HS-5 (cell line): ENCODE results near the gene POMC.
"Not testable (repeated sequence)": the region's sequence is repeated elsewhere in the genome, so short reads cannot be mapped to it uniquely, and the experiment has no call there.

Experiments
- DNase-seq: peaks from one replicate; pipeline ENCODE4 v3.0.0-alpha.2; 2012; ENCODE audit warnings: low read depth

The POMC gene

DNA sequence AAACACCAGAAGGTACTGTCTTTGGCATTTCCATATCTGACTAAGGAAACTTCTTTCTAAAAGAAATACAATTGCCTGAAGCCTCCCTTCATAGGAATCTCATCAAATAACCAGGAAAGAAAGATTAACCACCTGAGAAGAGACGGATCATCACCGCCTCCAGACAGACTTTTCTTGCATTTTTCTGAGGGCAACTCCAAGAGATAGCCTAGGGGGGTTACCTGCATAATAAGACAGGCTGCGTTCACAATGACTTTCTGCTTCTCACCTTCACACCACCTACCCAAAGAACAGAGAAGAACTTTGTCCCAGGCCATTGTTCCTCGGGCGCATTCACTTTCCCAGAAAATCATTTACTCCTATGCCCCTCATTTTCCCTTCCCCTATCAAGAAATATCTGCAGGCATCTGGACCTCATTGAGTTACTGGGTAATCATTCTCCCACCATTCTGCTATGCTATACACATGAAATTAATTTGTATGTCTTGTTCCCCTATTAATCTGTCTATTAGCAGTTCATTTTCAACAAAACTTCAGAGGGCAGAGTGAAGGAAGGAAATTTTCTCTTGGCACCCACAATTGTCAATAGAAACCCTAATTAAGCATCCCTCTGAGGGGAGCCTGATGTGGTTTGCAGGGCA lies 8.3 kb upstream of the POMC start:
- no peak for DNase-seq

DNA sequence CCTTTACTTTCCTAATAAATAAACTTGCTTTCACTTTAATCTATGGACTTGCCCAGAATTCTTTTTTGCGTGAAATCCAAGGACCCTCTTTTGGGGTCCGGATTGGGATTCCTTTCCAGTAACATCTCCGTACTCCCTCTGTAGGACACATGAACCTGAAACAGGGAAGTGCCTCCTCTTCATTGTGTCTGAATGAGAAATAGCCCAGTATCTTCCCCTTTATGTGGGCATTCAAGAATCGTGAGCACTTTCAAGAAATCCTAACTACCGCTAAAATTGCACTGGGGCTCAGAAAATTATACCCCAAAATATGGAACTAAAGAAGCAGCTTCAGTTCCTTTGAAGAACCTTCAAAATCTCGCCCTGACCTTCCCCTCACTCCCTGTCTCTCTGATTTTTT lies 7.8 kb upstream of the POMC start:
- DNase-seq, result no peak

DNA sequence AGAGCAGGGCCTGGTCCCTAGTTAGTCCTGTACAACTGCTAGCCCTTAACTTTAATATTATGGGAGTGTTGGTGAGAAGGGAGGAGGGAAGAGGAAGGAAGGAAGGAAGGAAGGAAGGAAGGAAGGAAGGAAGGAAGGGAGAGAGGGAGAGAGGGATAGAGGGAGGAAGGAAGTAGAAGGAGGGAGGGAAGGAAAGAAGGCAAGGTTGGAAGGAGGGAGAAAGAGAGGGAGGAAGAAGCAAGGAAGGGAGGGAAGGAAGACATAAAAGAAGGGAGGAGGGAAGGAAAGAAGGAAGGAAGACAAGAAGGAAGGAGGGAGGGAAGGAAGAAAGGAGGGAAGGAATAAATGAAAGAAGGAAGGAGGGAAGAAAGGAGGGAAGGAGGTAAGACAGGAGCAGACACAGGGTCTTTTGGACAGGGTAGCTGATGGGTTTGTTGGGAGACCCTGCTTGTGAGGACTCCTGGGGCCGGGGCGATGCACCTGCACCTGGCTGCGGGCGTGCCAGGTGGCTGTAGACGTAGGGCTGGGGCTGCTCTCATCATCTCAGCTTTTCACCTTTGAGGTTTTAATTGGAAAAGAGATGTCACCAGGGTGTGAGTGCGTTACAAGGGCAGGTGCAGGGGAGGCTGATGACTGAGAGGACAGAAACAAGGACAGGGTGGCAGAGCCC lies 5.9 kb upstream of the POMC start:
- no peak for DNase-seq

DNA sequence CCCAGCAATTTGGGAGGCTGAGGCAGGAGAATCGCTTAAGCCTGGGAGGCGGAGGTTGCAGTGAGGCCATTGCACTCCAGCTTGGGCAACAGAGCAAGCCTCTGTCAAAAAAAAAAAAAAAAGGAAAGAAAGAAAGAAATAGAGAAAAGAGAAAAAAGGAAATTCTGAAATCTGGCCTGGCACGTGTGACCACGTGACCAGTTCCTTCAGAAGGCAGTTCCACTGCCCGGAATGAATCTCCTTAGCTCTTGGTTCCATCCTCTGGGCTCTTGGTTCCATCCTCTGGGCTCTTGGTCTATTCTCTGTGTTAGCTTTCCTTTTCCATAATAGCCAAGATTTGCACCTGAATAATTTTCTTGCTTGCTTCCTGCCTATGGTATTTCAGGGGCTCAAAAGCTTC lies 5.3 kb upstream of the POMC start:
- no peak for DNase-seq

DNA sequence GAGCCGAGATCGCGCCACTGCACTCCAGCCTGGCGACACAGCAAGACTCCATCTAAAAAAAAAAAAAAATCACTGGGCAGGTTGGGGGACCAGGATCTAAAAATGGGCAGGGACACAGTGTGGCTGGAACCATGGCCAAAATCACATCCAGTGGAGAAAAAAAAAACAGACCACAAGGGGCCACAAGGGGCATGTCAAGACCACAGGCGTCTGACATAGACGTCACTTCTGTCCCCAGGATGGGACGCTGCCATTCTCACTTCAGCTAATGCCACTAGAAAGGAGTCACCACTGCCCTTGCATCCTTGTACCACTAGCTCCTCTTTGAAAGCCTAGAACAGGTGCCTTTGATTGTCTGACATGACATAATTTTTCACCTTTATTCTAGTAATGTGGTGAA lies 2.5 kb upstream of the POMC start:
- no peak for DNase-seq

DNA sequence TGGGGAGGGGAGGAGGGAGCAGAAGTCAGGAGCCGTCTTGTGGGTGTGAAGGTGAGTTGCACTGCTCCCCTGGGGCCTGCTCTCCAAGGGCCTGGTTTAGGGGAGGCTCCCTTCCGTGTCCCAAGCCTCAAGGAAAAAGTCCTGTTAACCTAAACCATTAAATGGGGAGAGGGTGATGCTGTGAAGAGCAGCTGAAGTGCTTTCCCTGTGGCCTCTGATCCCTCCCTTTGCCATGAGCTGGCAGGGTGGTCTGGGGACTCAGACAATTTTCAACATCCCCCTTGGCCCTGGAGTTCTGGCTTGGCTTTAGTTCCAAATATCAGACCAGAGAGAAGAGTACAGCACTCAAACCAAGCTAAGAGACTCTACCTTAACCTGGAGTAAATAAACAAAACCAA lies 692 bp upstream of the POMC start:
- DNase-seq, result no peak

DNA sequence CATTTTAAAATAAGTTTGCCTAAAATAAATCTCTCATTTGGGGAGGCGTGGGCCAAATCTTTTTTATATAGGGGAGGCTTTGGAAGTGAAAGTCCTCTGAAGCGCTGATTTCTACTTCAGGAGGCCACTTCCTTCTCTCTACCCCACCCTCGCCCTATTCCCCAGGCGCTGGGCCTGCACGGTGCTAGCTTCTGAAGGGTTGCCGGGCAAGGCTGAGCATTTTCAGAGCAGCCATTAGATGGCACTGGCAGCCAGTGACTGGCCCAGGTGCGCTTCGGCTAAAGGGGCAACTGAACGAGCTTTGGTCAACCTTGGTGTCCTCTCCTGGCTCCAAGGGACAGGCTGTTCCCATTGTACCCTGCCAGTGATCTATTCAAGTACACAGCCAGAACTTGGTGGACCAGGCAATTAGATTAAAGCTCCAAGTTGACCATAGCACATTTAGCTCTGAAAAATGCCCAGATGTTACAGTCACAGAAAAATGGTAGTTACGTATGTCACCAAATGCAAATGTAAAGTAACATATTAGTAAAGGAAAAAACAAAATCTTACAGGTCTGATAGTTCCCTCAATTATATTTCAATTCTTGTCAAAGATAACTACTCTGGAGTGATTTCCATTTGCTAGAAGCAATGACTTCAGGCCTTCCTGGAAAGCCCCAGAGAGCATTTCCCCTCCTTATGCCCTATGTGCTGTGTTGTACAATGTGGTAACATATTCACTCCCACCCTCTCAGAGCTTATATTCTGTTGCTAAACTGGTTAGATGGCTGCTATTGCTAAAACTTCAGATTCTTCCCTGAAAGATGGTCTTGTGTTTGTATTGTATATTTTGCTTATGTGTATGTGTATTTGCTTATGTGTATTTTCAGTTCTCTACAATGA lies 2.1 kb downstream of the POMC start:
- no peak for DNase-seq

DNA sequence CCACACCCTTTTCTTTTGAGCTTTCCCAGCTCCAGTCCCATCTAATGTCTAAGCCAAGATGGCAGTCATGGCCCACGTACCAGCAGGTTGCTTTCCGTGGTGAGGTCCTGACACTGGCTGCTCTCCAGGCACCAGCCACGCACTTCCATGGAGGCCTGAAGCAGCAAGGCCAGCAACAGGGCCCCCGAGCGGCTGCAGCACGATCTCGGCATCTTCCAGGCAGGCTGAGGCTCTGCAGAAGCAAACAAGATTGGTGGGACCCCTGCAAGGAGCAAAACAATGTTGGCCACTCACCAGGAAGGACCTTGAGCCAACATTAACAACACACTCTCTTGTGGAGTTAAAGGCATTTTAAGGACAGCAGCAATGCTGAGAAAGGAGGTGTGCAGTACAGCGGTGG lies 3.8 kb downstream of the POMC start:
- no peak for DNase-seq

DNA sequence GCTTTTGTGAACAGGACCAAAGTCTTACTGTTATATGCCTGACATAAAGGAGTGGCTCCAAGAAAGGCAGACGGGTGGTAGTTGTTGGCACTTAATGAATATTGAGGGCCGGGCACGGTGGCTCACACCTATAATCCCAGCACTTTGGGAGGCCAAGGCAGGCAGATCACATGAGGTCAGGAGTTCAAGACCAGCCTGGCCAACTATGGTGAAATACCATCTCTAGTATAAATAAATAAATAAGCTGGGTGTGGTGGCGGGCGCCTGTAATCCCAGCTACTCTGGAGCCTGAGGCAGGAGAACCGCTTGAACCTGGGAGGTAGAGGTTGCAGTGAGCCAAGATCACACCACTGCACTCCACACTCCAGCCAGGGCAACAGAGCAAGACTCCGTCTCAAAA lies 6.3 kb downstream of the POMC start:
- not testable (repeated sequence) for DNase-seq

DNA sequence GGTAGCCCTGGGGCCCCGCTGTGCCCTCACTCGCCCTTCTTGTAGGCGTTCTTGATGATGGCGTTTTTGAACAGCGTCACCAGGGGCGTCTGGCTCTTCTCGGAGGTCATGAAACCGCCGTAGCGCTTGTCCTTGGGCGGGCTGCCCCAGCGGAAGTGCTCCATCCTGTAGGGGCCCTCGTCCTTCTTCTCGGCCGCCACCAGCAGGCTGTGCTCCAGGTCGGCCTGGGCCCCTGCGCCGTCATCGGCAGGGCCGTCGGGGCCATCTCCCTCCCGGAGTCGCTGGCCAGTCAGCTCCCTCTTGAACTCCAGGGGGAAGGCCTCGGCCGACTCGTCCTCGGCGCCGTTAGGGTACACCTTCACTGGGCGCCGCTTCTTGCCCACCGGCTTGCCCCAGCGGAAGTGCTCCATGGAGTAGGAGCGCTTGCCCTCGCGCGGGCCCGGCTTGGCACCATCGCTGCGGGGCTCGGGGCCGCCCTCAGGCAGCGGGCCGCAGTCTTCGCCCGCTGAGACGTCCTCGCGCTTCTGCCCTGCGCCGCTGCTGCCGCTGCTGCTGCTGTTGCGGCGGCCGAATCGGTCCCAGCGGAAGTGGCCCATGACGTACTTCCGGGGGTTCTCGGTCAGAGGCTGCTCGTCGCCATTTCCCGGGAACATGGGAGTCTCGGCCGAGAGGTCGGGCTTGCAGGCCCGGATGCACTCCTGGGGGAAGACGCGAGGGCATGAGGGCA lies 7.2 kb downstream of the POMC start:
- DNase-seq, result no peak

DNA sequence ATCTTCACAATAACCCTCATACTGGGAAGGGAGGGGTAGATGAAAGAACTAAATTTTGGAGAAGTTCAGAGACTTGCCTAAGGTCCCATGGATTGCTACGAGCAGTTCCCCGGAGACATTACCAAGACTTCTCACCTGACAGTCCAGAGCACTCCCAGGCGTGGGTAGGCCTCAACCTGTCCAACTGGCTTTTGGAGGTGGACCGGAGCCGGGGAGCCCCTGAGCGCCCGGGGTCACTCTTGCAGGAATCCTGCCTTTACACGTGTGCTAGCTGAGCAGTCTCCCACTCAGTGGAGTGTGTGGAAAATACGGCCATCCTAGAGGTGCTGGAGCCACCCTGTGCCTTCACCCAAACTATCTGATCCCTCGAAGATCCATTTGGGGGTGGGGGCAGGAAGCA lies 8.0 kb downstream of the POMC start:
- DNase-seq, result no peak

DNA sequence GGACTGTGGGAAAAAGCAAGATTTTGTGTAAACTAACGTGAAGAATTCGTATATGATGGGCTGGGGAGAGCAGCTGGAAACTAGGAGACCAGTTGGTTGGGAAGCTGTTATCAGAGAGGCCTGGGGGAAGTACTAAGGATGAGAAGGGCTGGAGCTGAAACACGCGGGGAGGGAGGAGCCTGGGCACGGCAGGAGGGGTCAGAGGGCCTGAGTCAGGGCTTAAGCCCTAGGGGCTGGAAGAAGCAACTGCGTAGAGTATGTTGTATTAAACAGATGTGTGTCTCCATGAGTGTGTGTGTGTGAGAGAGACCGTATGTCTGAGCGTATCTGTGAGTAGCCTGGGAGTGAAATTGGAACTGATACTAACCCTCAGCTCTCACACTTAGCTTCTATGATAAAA lies 8.4 kb downstream of the POMC start:
- DNase-seq, result no peak

DNA sequence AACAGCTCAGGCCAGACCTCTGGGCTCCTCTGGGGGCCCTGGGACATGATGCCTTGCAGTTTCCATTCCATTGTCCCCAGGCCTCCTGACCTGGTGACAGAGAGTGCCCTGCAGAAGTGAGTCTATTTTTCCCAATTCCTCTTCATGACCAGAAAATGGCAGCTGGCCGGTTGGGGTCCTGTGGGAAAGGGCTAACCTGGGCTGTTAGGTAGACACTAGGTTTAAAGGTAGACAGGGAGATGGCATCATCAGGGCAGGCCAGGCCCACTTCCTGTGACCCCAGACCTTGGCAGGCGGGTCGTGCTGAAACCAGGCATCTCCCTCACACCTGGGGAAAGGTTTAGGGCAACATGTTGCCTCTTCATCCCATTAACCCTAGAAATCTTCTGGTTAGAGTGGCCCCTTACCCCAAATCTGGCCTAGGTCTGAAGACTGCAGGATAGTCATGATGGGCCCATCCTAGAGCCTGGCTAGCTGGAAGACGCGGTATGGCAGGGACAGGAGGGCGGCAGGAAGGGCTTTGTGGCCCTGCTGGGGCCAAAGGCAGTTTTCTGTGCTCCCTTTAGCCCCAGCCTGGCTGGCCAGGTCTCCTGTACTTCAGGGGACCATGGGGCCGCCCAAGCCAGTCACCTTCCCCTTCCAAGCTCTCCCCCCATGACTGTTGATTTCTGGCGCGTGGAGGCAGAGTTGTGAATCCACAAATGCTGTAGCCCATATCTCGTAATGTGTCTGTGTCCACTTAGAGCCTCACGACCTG lies 10.1 kb downstream of the POMC start:
- DNase-seq, result no peak

DNA sequence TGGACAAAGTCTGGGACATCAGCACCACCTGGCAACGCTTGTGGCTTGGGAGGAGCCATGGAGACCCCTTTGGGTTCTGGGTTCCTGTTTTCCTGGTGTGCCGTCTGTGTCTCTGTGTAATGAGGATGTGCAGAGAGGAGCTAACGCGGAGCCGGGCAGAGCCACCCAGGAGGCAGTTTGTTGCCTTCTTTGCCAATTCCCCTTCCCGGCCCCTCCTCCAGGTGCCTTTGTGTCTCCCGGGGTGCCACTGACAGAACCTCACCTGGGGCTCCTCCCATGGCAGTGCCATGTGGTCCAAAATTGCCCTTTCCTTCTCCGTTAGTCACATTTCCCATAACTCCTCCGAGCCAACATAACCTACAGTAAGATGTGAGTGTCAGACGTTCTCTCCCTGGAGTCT lies 13.0 kb downstream of the POMC start:
- DNase-seq, result no peak

DNA sequence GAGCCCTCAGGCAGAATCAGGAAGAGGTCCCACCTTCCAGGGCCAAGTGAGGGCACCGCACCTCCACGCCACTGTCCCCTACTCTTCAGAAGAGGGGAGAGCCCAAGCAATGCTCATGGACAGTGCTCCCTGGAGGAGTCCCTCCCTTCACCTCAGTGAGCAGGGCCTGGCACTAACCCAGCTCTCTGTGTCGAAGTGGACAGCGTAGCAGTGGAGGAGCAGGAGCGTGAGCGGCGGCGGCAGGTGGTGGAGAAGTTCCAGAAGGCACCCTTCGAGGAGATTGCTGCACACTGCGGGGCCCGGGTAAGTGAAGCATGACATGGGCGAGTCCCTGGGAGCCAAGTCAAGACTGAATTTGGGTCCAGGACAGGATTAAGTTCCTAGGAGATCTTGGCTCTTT lies 16.7 kb downstream of the POMC start:
- DNase-seq, result no peak

DNA sequence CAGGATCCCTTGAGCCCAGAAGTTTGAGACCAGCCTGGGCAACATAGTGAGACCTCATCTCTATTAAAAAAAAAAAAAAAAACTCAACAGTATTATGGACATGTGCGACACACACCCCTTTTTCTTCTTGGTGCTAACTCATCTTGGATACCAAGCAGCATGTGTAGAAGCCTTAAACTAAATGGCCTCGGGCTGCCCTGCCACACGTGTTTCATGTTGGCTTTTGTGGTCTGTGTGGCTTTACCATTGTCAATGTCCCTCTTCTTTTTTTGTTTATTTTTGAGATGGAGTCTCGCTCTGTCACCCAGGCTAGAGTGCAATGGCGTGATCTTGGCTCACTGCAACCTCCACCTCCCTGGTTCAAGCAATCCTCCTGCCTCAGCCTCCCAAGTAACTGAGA lies 17.4 kb downstream of the POMC start:
- not testable (repeated sequence) for DNase-seq

DNA sequence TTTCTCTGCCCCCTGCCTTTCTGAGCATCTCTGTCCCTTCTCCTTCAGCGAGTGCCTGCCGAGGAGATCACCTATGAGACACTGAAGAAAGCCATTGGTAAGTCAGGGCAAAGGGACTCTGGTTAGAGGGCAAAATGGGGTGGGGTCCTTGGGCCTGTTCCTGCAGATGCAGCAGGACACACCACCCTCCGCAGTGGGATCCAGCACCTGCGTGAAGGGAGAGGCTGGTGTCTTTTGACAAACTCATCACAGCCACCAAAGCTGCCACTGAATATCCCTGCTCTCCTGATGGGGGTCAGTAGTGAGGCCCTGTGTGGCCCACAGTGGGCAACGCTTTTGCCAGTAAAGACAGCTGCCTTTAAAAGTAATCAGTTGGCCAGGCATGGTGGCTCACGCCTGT lies 18.7 kb downstream of the POMC start:
- no peak for DNase-seq

DNA sequence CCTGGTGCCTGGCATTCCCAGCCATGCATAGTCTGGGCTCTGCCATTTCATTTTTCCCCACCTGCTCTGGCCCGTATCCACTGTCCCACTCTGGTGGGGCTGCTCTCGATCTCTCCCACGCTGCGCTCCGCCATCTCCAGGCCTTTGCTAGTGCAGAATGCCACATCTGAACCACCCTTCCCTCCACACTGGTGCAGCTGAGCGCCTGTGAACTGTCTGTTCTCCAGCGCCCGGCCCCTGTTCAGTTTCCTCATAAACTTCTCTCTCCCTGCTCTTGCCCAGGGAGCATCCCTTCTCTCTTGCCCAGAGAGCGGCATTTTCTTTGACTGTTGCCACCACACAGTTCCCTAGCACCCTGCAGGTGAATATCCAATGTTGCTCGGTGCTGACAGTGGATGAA lies 21.5 kb downstream of the POMC start:
- DNase-seq, result no peak

DNA sequence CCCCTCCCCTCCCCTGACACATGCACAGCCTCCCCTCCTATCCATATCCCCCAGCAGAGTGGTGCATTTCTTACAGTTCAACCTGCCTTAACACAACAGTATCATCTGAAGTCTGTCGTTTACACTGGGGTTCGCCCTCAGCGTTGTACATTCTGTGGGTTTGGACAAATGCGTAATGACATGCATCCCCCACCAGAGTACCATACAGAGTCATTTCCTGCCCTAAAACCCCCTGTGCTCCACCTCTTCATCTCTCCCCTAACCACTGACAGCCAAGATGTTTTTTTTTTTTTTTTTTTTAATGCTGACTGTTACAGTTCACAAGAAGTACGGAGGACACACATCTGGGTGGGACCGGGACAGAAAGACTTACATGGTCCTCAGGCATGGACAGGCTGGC lies 22.6 kb downstream of the POMC start:
- no peak for DNase-seq

DNA sequence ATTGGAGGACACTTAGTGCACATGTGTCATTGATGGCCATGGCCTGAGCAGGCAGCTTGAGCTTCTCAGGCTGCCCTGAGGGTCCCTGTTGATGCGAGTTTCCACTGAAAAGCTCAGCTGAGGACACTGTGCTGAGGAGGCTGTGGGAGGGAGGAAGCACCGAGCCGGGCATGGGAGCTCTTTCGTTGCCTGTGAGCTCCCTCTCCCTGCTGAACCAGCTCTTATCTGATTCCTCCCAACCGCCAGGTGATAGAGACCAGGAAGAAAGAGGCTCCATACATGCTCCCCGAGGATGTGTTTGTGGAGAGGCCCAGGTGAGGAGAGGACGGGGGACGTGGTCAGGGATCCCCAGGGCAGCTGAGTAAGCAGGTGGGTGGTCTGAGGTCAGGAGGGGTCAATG lies 27.3 kb downstream of the POMC start:
- no peak for DNase-seq

DNA sequence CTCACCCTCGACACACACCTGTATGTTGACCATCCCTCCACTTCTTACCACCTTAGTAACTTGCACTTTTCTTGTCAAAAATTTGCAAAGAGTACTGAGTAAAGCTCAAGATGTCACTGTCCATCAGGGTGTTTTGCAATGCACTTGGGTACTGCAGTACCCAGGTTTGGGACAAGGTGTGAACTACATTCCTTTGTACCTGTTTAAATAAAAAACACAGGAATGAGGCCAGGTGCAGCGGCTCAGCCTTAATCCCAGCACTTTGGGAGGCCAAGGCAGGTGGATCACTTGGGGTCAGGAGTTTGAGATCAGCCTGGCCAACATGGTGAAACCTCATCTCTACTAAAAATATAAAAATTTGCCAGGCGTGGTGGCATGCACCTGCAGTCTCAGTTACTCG lies 27.8 kb downstream of the POMC start:
- DNase-seq, result not testable (repeated sequence)

DNA sequence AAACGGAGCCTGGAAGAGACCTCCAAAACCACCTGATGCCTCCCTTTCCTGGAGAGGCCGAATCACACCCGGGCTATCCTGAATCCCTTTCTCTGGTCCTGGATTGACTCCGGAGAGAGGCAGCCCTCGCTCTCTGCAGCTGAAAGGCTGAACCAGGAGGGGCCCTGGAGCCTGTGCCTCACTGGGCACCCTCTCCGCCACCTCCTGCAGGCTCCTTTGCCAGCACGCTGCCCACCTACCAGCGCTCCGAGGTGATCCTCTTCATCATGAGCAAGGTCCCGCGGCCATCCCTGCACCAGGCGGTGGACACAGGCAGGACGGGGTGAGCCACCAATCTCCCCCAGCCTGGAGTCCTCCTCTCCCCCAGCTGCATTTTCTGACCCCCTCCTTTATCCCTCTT lies 35.7 kb downstream of the POMC start:
- DNase-seq, result no peak
